Stimulated activated CD8-positive, alpha-beta memory T cell treated with anti-CD3 and anti-CD28 coated beads, Interleukin-15, amount 100 ng/mL, for 1 hour (primary cell): ENCODE results near the gene IMPG1.

Experiments
- DNase-seq: peaks from one replicate; pipeline ENCODE4 v3.0.0-alpha.2; 2020; ENCODE audit warnings: low read depth

The IMPG1 gene

GRCh38 chr6:76072562-76072961, at the start of gene IMPG1:
TSS of gene IMPG1 (minus strand) at chr6:76072662. CDS start at chr6:76072488, 174 bp downstream.
- DNase-seq = no peak

DNA sequence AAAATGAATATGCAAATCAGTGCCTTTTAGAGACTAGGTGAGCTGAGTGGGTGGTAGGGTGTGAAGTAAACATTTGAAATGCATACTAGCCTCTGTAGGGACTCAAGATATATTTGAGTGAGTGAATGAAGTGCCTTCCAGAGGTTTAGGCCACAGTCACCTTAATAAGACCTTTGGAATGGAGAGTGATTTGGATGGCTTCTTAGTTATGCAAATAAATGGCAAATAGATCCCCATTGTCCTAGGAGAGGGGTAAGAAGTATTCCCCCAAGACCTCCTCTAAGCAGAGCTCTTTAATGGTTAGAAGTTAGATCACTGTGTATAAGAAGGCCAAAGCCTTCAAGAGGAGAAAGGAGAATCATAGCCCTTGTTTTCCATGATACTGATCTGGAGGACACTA, 47.8 kb upstream of the IMPG1 start:
- DNase-seq = no peak

DNA sequence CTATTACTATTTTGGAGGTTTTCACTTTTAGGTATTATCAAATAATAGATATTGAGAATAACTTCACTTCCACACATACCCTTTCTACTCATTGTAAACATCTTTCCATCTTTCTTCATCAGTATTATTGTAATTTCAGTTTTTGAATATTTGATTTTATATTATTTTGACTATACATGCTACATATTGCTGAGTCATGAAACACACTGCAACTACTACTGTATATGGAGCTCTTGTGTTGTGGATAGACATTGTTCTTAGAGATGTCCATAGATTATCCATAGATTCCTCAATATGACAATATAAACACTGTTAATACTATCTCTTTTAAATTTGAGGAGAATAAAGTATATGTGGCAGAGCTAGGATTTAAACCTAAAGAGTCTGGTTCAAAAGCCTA, 819 bp upstream of the IMPG1 start:
- DNase-seq = no peak

GRCh38 chr6:76057469-76057868, 15.0 kb downstream of the IMPG1 start:
- DNase-seq = no peak

DNA sequence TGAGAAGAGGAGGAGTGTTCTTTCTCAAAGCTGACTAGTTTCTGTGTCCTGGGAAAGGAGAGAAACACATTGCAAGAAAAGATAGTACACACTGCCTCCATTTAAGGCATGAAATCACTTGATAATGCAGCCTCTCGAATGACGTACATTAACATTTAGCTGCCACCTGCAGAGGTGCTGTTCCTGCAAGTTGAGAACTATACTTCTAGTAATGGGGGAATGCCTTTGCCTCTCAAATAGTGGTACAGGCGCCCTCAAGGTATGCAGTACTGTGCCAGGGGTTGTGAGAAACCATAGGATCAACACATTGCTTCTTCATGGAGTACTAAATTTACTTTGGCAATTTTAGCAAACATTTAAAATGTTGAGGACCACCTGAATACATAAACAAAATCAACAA, 20.1 kb downstream of the IMPG1 start:
- DNase-seq = no peak

- DNase-seq = no peak
These were observed 28.8 kb downstream of the IMPG1 start for GRCh38 chr6:76043690-76044089.

GRCh38 chr6:76035713-76036112, 36.7 kb downstream of the IMPG1 start:
- no peak for DNase-seq

GRCh38 chr6:76026101-76026500, 46.4 kb downstream of the IMPG1 start:
- DNase-seq = no peak

- no peak for DNase-seq
These were observed 57.6 kb downstream of the IMPG1 start for GRCh38 chr6:76014626-76015530.

DNA sequence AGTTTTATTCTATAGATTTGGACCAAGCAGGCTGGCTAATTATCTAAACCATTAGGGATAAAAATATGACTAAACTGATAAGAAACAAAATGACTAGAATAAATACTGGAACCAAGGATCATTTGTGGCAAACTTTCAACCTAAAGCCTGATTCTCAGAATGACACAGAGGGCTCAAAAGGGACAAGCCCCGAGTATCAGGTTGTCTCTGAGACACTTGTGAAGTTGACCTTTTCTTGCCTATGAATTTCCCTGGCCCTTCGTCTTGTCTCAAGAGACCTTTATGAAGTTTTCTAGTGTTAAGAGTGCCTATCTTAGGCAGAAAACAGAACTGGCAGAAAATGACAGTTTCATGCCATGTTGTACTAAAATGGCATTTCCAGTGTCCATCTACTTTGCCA, 68.3 kb downstream of the IMPG1 start:
- DNase-seq = no peak

DNA sequence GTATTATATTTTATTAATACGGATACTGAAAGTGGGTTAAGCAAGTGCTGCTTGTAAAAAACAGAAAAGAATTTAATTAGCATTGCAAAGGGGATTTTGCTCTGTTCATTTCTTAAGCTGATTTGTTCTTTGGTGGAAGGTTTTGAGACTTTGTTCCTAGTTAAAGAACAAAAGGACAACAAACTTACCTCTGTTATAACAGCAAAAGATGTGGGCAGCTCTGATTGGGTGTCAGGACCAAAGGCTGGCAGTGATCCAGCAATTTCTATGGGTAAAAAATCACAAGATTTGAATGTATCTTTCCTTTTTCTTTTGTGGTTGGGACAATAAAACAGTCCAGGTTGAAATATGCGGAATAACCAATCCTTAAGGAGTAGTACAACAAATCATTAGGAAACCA, 68.8 kb downstream of the IMPG1 start:
- no peak for DNase-seq

DNA sequence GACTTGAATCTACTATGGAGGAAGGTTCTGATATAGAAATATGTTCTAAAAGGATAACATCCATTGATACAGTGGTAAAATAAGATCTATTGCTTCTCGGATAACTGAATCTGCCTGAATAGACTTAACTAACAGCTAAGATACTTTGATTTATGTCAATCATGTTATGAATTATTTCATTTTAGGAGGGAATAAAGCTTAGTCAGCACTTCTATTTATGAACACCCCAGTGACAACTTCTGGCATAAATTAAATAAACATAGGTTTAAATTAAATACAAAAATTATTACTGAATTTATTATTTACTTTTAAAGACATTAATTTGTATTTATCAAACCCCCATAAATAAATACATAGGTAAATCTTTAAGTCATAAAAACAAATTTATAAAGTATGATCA, 69.3 kb downstream of the IMPG1 start:
- DNase-seq = no peak

DNA sequence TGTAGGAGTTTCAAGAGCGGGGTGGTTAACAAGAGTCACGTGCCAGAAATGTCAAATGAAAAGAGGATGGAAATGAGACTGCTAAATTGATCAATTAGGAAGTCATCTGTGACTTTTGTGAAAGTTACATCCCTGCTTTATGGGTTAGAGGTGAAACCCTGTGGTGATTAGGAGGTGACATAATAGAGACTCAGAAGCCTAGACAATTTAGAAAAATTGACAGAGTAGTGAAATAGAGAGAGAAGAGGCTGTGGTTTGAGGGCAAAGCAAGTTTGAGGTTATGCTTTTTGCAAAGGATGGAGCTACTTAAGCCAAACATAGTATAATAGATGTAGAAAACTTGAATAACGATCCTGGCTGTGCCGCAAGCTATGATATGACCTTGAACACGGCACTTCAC, 71.8 kb downstream of the IMPG1 start:
- DNase-seq = no peak

DNA sequence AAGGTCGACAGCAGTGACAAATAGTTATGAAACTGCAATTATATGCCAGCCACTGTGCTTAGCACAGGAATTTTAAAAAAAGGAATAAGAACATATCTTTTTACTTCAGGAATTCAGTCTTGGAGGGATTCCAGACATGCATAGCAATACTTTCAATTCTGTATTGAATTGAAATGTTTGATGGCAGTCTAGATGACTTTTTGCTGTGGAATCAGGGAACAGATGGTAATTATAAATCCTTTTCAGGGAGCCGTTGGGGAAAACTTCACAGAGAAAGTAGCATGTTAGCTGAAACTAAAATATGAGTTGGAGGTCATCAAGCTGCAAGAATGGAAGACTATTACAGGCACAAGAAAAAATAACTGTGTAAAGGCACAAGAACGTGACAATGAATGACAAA, 74.8 kb downstream of the IMPG1 start:
- no peak for DNase-seq

DNA sequence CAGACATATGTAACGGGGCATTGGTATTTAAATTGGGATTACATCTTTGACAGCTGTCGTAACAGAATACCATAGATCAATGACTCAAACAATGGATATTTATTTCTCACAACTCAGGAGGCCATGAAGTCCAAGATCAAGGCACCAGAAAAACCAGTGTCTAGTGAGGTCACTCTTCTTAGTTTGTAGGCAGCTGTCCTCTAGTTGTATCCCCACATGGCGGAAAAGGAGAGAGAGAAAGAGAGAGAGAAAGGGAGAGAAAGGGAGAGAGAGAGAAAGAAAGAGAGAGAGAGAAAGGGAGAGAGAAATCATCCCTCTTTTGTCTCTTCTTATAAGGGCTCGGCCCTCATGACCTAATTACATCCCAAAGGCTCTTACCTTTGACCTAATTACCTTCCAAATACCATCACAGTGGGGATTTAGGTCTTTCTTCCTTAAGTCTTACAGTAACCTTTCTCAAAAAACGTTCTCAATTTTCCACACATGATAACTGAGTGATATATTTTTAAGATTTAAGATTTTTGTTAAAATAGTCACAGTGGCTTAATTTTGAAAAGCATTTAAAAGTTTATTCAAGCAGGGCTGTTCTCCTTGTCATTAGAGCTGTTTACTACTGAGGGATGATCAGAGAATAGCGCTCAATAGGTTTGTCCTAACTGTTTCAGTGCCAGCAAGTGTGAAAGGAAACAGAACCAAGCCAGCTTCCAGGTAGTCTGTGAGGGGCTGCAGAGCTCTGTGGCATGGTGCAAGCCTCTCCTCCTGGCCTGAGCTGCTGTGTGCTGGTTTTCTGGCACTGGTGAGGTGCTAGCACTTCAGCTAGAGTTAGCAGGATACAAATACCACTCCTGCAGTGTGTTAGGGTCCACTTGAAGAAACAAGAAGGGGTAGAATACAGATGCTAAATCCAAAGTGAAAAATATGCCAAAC, 79.0 kb downstream of the IMPG1 start:
- DNase-seq = no peak

DNA sequence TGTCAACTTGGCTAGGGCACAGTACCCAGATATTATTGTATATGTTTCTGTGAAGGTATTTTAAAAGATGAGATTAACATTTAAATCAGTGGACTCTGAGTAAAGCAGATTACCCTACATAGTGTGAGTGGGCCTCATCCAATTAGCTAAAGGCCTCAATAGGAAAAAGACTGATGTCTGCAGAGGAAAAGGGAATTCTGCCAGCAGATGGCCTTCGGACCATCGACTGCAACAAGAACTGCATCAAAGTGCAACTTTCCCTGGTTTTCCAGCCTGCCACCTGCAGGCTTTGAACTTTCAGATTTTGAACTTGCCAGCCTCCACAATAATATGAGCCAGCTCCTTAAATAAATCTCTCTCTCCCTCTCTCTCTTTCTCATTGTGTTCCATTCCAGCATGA, 80.5 kb downstream of the IMPG1 start:
- no peak for DNase-seq

DNA sequence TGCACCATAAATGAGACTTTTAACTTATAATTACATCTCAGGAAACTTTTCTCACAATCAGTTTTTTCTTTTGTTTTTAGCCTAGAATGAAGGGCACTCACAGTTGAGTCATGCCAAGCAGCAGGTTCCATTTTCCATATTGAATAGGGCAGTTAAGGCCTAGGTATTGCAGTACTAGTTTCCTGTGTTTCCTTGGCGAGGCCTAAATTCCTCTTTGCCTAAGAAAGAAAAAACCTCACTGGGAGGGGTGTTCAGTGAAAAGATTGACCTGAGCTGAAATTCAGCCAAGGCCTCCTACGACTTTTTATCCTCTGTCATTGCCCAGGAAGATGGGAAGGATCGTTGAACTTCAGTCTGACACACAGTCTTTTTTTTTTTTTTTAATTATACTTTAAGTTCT, 85.5 kb downstream of the IMPG1 start:
- DNase-seq = no peak

DNA sequence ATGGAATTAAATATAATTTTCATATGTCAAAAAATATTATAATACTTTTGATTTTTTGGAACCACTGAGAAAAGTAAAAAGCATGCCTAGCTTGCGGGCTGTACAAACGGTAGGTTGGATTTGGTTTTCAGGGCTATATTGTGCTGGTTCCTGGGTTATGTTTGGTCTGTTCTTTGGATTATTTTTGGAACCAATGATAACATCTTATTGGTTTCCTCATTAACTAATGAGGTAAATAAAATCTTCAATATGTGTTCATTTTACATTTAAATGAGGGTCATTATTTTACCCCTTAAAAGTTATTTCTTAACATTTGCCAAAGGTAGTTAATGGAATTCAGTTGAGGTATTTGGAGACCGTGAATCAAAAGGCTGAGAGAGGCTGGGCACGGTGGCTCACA, 96.6 kb downstream of the IMPG1 start:
- no peak for DNase-seq

DNA sequence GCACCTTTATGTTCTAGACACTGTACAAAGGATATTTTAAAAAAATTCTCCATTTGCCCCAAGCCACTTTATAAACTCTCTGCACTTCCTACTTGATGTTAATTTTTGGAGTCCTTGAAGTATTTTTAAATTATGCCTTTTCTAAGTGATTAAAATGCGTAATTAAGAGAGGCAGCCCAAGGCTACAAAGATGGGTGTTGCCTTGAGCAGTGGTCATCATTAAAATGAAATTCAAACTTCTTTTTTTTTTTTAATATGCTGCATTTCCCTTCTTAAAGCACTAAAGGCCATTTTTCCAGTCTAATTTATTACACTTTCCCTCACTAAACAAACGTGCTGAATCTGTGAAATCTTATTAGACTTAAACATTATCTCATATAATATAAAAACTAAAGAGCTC, 102.4 kb downstream of the IMPG1 start:
- no peak for DNase-seq

DNA sequence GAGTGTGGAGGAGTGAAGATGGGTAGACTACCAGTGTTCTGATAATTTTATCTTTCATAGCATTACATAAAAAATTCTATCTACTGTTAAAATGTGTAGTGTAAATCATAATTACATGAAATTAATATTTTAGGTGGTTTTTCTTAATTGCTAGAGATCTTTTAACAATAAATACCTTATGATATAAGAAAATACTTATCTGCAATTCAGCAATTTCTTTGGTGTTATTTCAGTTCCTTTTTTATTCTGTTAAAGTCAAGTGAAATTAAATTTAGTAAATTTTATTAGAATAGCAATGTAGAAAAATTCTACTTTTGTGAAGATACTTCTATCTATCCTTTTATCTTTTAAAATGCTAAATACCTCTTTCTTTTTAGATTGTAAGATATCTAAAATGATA, 104.3 kb downstream of the IMPG1 start:
- no peak for DNase-seq

DNA sequence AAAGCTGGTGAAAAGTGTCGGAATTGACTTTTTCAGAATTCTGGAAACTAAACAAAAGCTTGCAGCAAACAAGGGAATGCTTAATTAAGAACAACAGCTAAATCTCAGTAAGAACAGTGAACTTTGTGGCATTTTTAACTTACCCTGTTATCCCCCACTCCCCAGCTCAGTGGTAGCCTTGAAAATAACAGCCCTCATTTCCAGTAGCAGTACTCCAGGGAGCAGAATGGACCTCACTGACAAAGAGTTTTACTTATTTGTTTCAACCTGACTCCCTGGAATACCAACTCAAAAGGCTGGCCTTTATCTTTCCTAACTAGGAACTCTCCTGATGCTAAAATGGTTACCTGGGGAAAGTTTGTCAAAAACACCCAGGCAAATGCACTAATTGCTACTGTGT, 108.9 kb downstream of the IMPG1 start:
- no peak for DNase-seq

DNA sequence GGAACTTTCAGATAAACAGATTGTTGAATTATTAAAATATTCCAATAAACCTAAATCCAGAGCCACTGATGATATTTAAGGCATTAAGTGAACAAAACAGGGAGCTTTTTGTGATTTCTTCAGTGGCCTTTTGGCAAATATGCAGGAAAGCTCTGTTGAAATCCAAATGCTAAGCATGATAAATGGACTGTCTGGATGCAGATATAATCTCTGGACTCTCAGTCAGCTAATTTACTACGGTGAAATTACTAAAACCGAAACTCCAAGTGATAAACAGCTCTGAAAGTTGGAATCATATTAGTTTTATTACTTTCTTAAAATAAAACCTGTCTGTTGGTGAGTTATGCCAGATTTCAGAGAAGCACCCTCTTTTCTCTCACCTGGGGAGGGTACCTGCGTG, 120.3 kb downstream of the IMPG1 start:
- DNase-seq = no peak

DNA sequence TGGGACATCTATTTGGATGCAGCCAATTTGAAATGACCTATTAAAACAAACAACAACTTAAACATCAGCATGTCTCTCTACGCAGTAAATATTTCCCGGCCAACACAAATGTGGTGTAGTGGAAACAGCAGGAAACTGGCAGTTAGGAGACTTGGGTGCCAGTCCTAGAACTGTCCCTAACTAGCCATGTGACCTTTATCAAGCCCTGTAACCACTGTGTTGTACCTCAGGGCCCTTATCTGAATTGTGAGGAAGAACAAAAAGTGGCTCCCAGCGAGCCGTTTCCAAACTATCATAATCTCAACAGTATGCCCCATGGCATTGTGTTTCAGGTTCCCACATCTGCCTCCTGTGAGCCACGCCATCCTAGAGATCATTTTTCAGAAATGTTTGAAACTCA, 124.5 kb downstream of the IMPG1 start:
- no peak for DNase-seq
